Breast epithelium (tissue), 3 donors: ENCODE results near the gene MLLT11.

Source experiments
- POLR2A ChIP-seq: fragments of 450-650 bp; IDR thresholded peaks from one replicate; pipeline ENCODE4 v1.6.1; 2016; ENCODE audit warnings: antibody characterized with exemption, mild to moderate bottlenecking, moderate library complexity
- POLR2AphosphoS5 ChIP-seq, 3 donors: sonication (generic); formaldehyde crosslinking; IDR thresholded peaks; one replicate each; pipeline ENCODE4 v1.6.1; 2017; ENCODE audit warnings: antibody characterized with exemption in 3 of 3
- TF ChIP-seq, protein P1 (sequence below), 3 donors: fragments of 450-650 bp; IDR thresholded peaks; one replicate each; pipeline ENCODE4 v1.5.1; 2016 to 2017; ENCODE audit warnings: antibody characterized with exemption in 3 of 3, mild to moderate bottlenecking in 3 of 3, moderate library complexity in 3 of 3

GRCh38 chr1:151037032-151037431, 23.2 kb upstream of the MLLT11 start:
- TF ChIP-seq, protein P1, sequence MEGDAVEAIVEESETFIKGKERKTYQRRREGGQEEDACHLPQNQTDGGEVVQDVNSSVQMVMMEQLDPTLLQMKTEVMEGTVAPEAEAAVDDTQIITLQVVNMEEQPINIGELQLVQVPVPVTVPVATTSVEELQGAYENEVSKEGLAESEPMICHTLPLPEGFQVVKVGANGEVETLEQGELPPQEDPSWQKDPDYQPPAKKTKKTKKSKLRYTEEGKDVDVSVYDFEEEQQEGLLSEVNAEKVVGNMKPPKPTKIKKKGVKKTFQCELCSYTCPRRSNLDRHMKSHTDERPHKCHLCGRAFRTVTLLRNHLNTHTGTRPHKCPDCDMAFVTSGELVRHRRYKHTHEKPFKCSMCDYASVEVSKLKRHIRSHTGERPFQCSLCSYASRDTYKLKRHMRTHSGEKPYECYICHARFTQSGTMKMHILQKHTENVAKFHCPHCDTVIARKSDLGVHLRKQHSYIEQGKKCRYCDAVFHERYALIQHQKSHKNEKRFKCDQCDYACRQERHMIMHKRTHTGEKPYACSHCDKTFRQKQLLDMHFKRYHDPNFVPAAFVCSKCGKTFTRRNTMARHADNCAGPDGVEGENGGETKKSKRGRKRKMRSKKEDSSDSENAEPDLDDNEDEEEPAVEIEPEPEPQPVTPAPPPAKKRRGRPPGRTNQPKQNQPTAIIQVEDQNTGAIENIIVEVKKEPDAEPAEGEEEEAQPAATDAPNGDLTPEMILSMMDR (IDR thresholded peaks at IDR 0.05): no peak
- TF ChIP-seq POLR2AphosphoS5 (IDR thresholded peaks at IDR 0.05): no peak
- TF ChIP-seq POLR2A: no peak
